ENCODE measurements around the gene LMF1. TPM values are rescaled to one million over a fixed set of nuclear protein-coding genes. Genes with fewer than 3 reads are reported as not detected.

LMF1 gene
- polyA plus RNA-seq, 3 donors: 17.9 to 26.7 (median 22.0) TPM

GRCh38 chr16:986411-986810 lies 15.6 kb upstream of the LMF1 start:
- no peak for DNase-seq

DNA sequence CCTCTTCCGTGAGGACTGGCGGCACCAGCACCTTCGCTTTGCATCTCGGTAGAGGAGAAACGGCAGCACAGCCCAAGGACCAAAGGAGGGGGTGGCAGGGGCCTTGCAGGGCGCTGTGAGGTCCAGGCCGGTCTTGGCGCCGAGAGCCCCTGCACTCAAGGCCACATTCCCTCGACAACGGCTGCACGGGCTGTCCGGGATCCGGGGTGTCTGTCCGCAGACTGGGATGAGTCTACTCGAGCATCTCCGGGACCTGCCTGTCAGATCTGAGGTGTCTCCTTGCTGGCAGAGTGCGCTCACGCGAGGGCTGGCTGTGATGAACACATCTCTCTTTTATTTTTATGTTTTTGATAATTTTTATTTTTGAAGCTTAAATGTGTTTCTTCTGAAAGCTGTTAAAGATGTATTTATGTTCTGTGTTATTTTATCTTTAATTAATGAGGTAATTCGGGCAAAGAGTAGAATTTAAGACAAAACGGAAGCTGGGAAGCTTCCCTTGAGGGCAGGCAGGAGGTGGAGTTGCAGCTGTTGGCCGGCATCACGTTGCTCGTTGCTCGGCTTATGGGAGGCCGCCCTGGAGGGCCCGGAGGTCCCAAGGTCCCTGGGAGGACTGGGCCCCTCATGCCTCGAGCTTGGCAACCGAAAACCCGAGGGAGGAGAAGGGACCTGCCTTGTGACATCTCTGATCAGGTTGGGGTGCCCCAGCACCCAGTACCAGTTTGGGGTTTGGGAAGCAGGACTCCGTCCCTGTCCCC lies 15.0 kb upstream of the LMF1 start:
- DNase-seq: no peak

DNA sequence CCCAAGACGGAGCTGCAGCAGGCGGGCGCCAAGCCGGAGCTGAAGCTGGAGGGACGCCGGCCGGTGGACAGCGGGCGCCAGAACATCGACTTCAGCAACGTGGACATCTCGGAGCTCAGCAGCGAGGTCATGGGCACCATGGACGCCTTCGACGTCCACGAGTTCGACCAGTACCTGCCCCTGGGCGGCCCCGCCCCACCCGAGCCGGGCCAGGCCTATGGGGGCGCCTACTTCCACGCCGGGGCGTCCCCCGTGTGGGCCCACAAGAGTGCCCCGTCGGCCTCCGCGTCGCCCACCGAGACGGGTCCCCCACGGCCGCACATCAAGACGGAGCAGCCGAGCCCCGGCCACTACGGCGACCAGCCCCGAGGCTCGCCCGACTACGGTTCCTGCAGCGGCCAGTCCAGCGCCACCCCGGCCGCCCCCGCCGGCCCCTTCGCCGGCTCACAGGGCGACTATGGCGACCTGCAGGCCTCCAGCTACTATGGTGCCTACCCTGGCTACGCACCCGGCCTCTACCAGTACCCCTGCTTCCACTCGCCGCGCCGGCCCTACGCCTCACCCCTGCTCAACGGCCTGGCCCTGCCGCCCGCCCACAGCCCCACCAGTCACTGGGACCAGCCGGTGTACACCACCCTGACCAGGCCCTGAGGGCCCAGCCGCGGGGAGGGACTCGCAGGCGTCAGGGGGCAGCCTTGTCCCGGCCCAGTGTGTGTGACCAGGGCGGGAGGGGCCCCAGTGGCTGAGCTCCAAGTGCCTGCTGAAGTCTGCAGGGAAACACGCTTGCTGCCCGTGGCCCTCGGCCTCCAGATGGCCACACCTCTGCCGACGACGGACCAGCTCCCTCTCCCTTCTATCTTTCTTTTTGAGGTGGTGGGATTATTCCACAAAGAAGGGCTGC lies 14.2 kb upstream of the LMF1 start:
- no peak for DNase-seq

- DNase-seq: no peak
Measured at GRCh38 chr16:984121-984694, 13.4 kb upstream of the LMF1 start.

- no peak for DNase-seq
Measured at GRCh38 chr16:983044-984030, 12.6 kb upstream of the LMF1 start.

- no peak for DNase-seq
Measured at GRCh38 chr16:982145-983043, 11.6 kb upstream of the LMF1 start.

GRCh38 chr16:981695-982144 lies 10.9 kb upstream of the LMF1 start, which contains the start of gene SOX8:
SOX8 (plus strand) TSS chr16:981770; CDS start chr16:981923, 153 bp downstream.
- DNase-seq: no peak

GRCh38 chr16:980595-980854 lies 9.7 kb upstream of the LMF1 start:
- DNase-seq: no peak

GRCh38 chr16:979859-980594 lies 9.2 kb upstream of the LMF1 start:
- DNase-seq: no peak

GRCh38 chr16:979147-979546 lies 8.4 kb upstream of the LMF1 start:
- DNase-seq: no peak

DNA sequence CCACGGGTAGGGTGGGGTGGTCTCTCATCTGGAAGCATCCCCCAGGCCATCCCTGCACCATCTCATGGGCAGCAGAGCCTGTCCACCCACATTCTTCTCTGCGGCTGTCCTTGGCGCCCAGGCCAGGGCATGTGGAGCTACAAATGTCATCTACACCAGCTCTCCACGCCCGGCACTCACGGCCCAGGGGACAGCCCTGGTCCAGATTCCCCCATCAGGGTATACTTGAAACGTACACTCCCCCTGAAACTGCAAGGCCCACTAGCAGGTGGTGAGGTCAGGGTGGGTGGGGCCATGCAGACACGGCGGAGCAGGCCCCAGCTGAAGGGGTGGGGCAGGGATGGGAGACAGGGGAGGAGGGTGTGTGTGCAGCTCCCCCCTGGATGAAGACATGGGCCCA lies 7.6 kb upstream of the LMF1 start:
- no peak for DNase-seq

DNA sequence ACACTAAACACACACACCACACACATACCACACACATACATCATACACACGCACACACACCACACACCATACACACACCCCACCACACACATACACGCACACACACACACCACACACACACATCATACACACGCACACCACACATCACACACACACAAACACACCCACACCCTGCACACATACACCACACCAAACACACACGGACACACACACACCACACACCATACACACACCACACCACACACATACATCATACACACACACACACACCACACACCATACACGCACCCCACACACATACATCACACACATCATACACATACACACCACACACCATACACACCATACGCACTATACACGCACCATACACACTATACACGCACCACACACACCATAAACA lies 7.1 kb upstream of the LMF1 start:
- no peak for DNase-seq

DNA sequence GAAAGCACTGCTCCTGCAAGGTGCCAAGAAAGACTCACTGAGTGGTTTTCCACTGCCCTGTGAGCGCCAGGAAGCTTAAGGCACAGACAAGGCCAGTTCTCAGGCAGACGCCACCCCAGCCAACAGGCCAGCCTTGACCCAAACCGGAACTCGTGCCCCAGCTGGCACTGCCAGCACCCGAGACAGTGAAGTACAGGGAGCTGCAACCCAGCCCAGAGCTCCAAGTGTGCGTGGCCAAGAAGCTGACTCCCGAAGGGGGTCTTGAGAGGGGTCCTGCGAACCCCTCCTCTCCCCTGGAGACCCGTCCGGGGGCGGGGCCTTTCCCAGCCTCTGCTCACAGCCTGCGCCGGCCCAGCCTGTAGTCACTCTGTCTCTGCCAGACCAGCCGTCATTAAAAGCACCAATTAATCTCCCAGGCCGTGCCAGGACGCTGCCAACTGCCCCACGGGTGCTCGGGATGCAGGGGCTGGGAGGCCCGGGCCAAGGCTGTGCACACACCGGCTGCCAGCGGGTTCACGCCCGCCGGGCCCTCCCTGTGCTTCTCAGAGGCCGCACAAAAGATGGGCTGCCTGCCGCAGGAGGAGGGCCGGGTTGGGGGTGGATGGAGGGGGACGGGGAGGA lies 6.4 kb upstream of the LMF1 start:
- DNase-seq: no peak

- DNase-seq: no peak
Measured at GRCh38 chr16:976389-976931, 5.7 kb upstream of the LMF1 start.

- DNase-seq: no peak
Measured at GRCh38 chr16:975291-975690, 4.5 kb upstream of the LMF1 start.

- DNase-seq: no peak
Measured at GRCh38 chr16:974611-975261, 4.0 kb upstream of the LMF1 start.

DNA sequence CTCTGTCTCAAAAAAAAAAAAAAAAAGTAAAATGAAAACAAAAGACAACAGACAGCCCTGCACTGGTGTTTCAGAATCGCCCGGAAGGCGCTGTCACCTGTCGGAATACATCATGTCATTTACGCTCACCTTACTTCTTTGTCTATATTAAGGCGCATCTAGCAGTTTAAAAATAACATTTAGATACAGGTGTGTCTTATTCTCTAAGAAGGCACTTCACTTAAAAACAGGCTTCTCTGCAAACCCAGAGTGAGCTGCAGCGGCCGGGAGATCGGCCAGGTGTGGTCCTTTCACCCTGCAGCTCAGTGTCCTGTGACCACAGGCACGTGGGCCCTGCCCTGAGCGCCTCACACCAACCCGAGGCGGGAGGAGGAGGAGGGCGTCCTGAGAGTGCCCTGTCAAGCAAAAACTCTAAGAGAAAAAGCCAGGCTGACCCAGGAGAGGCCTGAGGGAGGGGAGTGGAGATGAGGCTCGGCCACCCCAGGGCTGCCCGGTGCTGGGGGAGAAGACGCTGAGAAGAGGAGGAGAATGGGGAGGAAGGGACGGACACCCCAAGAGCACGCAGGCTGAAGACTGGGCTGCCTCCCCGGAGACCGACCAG lies 3.3 kb upstream of the LMF1 start:
- DNase-seq: no peak

DNA sequence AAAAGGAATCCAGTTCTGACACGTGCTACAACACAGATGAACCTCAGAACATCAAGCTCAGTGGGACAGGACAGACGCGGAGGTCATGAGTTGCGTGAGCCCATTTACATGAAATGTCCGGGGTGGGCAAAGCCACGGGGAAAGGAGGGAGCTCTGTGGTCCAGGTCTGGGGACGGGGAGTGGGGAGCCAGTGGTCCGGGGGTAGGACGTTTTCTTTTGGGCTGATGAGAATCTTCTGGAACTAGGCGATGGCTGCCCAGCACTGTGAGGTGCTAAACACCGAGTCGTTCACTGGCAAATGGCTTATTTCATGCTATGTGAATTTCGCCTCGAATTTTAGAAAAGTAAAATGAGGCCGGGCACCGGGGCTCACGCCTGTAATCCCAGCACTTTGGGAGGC lies 2.6 kb upstream of the LMF1 start:
- DNase-seq: no peak

Data from renal pelvis (tissue), 4 donors.